ENCODE results near the gene SHMT2. TPM values are rescaled to one million over a fixed set of nuclear protein-coding genes. Genes with fewer than 3 reads are reported as not detected.

The SHMT2 gene
- total RNA-seq: 100 to 1,000 TPM in 1 of 4 donors, 10 to 100 TPM in 3; 12.4 to 128 (median 35.3) TPM

GRCh38 chr12:57229634-57230380 lies at the start of gene SHMT2:
TSS of gene SHMT2 (plus strand) at chr12:57229711. CDS start at chr12:57229779, 68 bp downstream.
- intact Hi-C loops (cut with DNase I; ENCODE audit: low total_unique reads): no loop called here
- TF ChIP-seq POLR2A (IDR thresholded peaks at IDR 0.05) (peak; percentile 26 to 38), CTCF (IDR thresholded peaks at IDR 0.05) (peak in 2 of 4 experiments; percentile 5 to 44)
- Histone ChIP-seq H3K36me3 (no peaks in the 10 kb centered on the region), H3K27ac (peak within 1 kb of the TSS; percentile 50 to 65), H3K9me3 (no peaks in the 10 kb centered on the region), H3K4me1 (peaks cover 0 to 6% of the 10 kb centered on the region in 2 donors), H3K4me3 (peak within 1 kb of the TSS; percentile 48 to 63), H3K27me3 (peaks cover 0 to 5% of the 10 kb centered on the region in 2 donors)
- DNase-seq: peak; percentile 94 to 95

- intact Hi-C loops (cut with DNase I; ENCODE audit: low total_unique reads): loop anchor here (5.0 kb wide), 1 partner anchor 113 kb away; no protein-coding TSS in a partner anchor
- H3K4me3 ChIP-seq: no peak overlapping the region
- H3K4me1 ChIP-seq: no peaks in the 10 kb centered on the region
- no peaks in the 10 kb centered on the region for H3K36me3 ChIP-seq
- no peaks in the 10 kb centered on the region for H3K27me3 ChIP-seq
- H3K9me3 ChIP-seq: no peaks in the 10 kb centered on the region
- peak overlapping the region in 1 of 2 donors; percentile 1 for H3K27ac ChIP-seq
- TF ChIP-seq CTCF (IDR thresholded peaks at IDR 0.05): no peak
- TF ChIP-seq POLR2A (IDR thresholded peaks at IDR 0.05): no peak
- DNase-seq: no peak
These were observed 49.1 kb upstream of the SHMT2 start for GRCh38 chr12:57180321-57180989.

GRCh38 chr12:57181072-57181471 lies 48.4 kb upstream of the SHMT2 start:
- TF ChIP-seq CTCF (IDR thresholded peaks at IDR 0.05) (no peak), POLR2A (IDR thresholded peaks at IDR 0.05) (no peak)
- Histone ChIP-seq H3K27me3 (no peaks in the 10 kb centered on the region), H3K4me1 (no peaks in the 10 kb centered on the region), H3K4me3 (no peak overlapping the region), H3K9me3 (no peaks in the 10 kb centered on the region), H3K36me3 (no peaks in the 10 kb centered on the region), H3K27ac (peak overlapping the region in 1 of 2 donors; percentile 1)
- intact Hi-C loops (cut with DNase I; ENCODE audit: low total_unique reads): loop anchor here (5.0 kb wide), 1 partner anchor 114 kb away; no protein-coding TSS in a partner anchor
- no peak for DNase-seq

GRCh38 chr12:57181561-57182155 lies 47.9 kb upstream of the SHMT2 start:
- H3K4me3 ChIP-seq: no peak overlapping the region
- H3K27ac ChIP-seq: no peak overlapping the region
- no peaks in the 10 kb centered on the region for H3K36me3 ChIP-seq
- H3K27me3 ChIP-seq: no peaks in the 10 kb centered on the region
- no peak for DNase-seq
- intact Hi-C loops (cut with DNase I; ENCODE audit: low total_unique reads): loop anchor here (5.0 kb wide), 1 partner anchor 114 kb away; no protein-coding TSS in a partner anchor
- no peaks in the 10 kb centered on the region for H3K4me1 ChIP-seq
- no peaks in the 10 kb centered on the region for H3K9me3 ChIP-seq
- TF ChIP-seq POLR2A (IDR thresholded peaks at IDR 0.05): no peak
- no peak for TF ChIP-seq CTCF (IDR thresholded peaks at IDR 0.05)

All from uterus (tissue), 4 donors.